GM23248 (cell line): ENCODE results near the gene MRGPRD.

Source experiments
- EZH2 ChIP-seq: fragments of 200-600 bp; sonication (generic); IDR thresholded peaks from 2 replicates; pipeline ENCODE4 v1.6.1; 2018; ENCODE audit warnings: antibody characterized with exemption, mild to moderate bottlenecking; ENCODE audit not compliant: insufficient read depth, poor library complexity, severe bottlenecking
- EZH2phosphoT487 ChIP-seq: fragments of 200-600 bp; sonication (generic); IDR thresholded peaks from 2 replicates; pipeline ENCODE4 v1.6.1; 2018; ENCODE audit warnings: antibody characterized with exemption, moderate library complexity, mild to moderate bottlenecking, low read depth; ENCODE audit not compliant: insufficient read depth

DNA sequence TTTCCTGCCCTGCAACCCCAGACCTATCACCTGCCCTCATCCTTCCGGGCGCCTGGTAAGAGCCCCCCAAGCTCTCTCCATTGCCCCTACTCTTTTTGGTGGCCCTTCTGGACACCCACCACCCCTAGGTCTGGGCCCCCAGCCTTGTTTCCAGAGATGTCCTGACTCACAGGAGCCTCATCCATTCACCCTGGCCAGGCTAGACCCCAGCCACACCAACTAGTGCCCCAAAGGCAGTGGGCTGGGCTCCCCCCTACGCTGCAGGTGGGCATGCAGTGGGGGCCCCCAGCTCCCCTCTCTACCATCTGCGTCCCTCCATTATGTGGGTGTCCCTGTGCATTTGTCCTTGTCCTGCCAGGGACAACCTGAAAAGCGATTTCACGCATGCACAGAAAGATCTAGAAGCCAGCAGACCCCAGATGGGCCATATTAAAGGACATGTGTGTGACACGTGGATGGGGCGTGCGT is 30.9 kb upstream of the MRGPRD start:
- TF ChIP-seq EZH2 (no peak), EZH2phosphoT487 (no peak)
